Upper lobe of left lung (tissue), 6 donors: ENCODE measurements around the gene OXGR1. TPM values are rescaled to one million over a fixed set of nuclear protein-coding genes. Genes with fewer than 3 reads are reported as not detected.

ENCODE experiments used
- ATAC-seq, 2 donors: fragments of 200-7000 bp; cut with Tn5 transposase; one replicate each; pipeline ENCODE4 v1.9.1; 2022; ENCODE audit warnings: mild to moderate bottlenecking in 2 of 2, moderate library complexity in 2 of 2; ENCODE audit not compliant: low FRiP score in 2 of 2
- DNase-seq, 2 donors: peaks; one replicate each; pipeline ENCODE4 v3.0.0-alpha.2; 2019 to 2020
- H3K27ac ChIP-seq, 4 donors: fragments of 200-600 bp; sonication (generic); one replicate each; pipeline ENCODE4 v1.5.1; 2016 to 2019
- H3K27me3 ChIP-seq, 4 donors: fragments of 200-600 bp; sonication (generic); one replicate each; pipeline ENCODE4 v1.5.1; 2017 to 2019
- H3K36me3 ChIP-seq, 4 donors: fragments of 200-600 bp; sonication (generic); one replicate each; pipeline ENCODE4 v1.5.1; 2016 to 2019
- H3K4me1 ChIP-seq, 4 donors: fragments of 200-600 bp; sonication (generic); one replicate each; pipeline ENCODE4 v1.5.1; 2018 to 2019
- H3K4me3 ChIP-seq, 4 donors: fragments of 200-600 bp; sonication (generic); one replicate each; pipeline ENCODE4 v1.5.1; 2017 to 2019; ENCODE audit warnings: mild to moderate bottlenecking in 2 of 4, moderate library complexity in 1 of 4
- H3K9me3 ChIP-seq, 4 donors: fragments of 200-600 bp; sonication (generic); one replicate each; pipeline ENCODE4 v1.5.1; 2018 to 2019
- EP300 ChIP-seq, 4 donors: sonication (generic); formaldehyde crosslinking; IDR thresholded peaks; one replicate each; pipeline ENCODE4 v1.5.1; 2017; ENCODE audit warnings: antibody characterized with exemption in 4 of 4, control low read depth in 2 of 4
- POLR2A ChIP-seq, 4 donors: fragments of 450-650 bp; IDR thresholded peaks; one replicate each; pipeline ENCODE4 v1.5.1; 2016 to 2017; ENCODE audit warnings: antibody characterized with exemption in 4 of 4, mild to moderate bottlenecking in 2 of 4
- POLR2AphosphoS5 ChIP-seq, 2 donors: sonication (generic); formaldehyde crosslinking; IDR thresholded peaks; one replicate each; pipeline ENCODE4 v1.5.1; 2017; ENCODE audit warnings: antibody characterized with exemption in 2 of 2
- WGBS, 2 donors: methylation state at CpG; one replicate each; pipeline ENCODE4 v1.1.5; 2017 to 2018; 5-methylcytosine and 5-hydroxymethylcytosine counted together
- total RNA-seq, 6 donors: library from RNA; depleted of rRNA in 4 of 6; stranded (reverse); fragments of >200 nt in 4 of 6; gene quantifications; one replicate each; pipeline versions ENCODE4 v1.1.0 to v1.2.1, GENCODE V29; 2016 to 2021
- TF ChIP-seq, protein P1 (sequence below), 6 experiments: fragments of 450-650 bp in 4 of 6; fragments of 200-600 bp in 2 of 6; sonication (generic) in 2 of 6; IDR thresholded peaks; one replicate each; pipeline ENCODE4 v1.5.1; 2016 to 2019; ENCODE audit warnings: antibody characterized with exemption in 6 of 6
- donor health status: DM: no; HTN: no; CAD: no; lungs with moderate emphysema.
- donor health status: DM: no; HTN: yes; CAD: no; lungs with severe emphysema.

OXGR1 gene
- total RNA-seq, 6 donors from 2014 or later: 0.15 to 1.2 (median 0.54) TPM; not detected in 1

DNA sequence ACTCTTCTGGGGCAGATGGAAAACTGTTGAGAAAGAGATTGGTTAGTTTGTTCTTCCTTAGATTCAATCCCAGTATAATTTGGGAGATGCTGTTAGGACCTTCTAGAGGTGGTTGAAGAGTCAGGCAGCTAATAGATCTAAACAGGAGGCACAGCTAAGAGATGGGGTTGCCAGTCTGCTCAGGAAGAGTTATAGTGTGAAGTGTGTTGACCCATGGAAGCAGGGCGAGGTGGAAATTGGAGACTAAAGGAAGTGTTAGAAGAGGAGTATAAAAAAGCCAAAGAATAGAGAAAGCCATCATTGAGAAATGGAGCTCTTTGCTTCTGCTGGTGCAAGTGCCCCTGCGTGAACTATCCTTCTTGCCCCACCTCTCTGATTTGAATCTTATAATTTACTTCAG is 3.8 kb upstream of the OXGR1 start:
- Histone ChIP-seq H3K4me1 (peaks cover 4 to 15% (median 11%) of the 10 kb centered on the region in 4 donors), H3K27me3 (peaks cover 0 to 10% (median 5%) of the 10 kb centered on the region in 4 donors), H3K27ac (no peak overlapping the region), H3K36me3 (no peaks in the 10 kb centered on the region), H3K9me3 (no peaks in the 10 kb centered on the region), H3K4me3 (no peak overlapping the region)
- no peak for ATAC-seq
- WGBS, 2 donors: 82 to 83% methylated on average over 2 of the region's 2 CpGs
- no peak for TF ChIP-seq POLR2AphosphoS5 (IDR thresholded peaks at IDR 0.05)
- TF ChIP-seq, protein P1, sequence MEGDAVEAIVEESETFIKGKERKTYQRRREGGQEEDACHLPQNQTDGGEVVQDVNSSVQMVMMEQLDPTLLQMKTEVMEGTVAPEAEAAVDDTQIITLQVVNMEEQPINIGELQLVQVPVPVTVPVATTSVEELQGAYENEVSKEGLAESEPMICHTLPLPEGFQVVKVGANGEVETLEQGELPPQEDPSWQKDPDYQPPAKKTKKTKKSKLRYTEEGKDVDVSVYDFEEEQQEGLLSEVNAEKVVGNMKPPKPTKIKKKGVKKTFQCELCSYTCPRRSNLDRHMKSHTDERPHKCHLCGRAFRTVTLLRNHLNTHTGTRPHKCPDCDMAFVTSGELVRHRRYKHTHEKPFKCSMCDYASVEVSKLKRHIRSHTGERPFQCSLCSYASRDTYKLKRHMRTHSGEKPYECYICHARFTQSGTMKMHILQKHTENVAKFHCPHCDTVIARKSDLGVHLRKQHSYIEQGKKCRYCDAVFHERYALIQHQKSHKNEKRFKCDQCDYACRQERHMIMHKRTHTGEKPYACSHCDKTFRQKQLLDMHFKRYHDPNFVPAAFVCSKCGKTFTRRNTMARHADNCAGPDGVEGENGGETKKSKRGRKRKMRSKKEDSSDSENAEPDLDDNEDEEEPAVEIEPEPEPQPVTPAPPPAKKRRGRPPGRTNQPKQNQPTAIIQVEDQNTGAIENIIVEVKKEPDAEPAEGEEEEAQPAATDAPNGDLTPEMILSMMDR (IDR thresholded peaks at IDR 0.05): no peak
- TF ChIP-seq EP300 (IDR thresholded peaks at IDR 0.05): no peak
- no peak for TF ChIP-seq POLR2A (IDR thresholded peaks at IDR 0.05)
- no peak for DNase-seq

DNA sequence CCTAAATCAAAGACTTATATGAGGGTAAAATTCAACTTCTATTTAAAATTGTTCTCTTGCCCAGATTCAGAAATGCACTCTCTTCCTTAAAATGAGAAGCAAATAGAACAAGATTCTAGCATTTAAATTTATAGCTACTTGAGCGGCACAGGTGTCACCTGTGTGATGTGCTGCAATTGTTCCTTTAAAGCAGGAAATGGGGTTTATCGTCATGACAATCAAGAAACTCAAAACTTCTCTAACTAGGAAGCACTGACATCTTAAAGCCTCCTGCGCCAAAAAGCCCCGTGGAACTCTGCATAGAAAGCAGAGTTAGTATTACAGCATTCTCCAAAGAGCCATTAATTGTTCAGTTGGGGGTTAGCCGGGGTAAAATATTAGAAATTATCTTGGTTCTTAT is 2.6 kb upstream of the OXGR1 start:
- H3K36me3 ChIP-seq: no peaks in the 10 kb centered on the region
- no peaks in the 10 kb centered on the region for H3K9me3 ChIP-seq
- H3K4me3 ChIP-seq: no peak overlapping the region
- peaks cover 0 to 10% (median 5%) of the 10 kb centered on the region in 4 donors for H3K27me3 ChIP-seq
- DNase-seq (no peak), ATAC-seq (no peak)
- no peak overlapping the region for H3K27ac ChIP-seq
- TF ChIP-seq POLR2AphosphoS5 (IDR thresholded peaks at IDR 0.05): no peak
- no peak for TF ChIP-seq POLR2A (IDR thresholded peaks at IDR 0.05)
- no peak for TF ChIP-seq EP300 (IDR thresholded peaks at IDR 0.05)
- TF ChIP-seq, protein P1 (IDR thresholded peaks at IDR 0.05): no peak
- peaks cover 4 to 15% (median 11%) of the 10 kb centered on the region in 4 donors for H3K4me1 ChIP-seq
- 64 to 67% methylated on average over 5 of the region's 5 CpGs for WGBS, 2 donors

DNA sequence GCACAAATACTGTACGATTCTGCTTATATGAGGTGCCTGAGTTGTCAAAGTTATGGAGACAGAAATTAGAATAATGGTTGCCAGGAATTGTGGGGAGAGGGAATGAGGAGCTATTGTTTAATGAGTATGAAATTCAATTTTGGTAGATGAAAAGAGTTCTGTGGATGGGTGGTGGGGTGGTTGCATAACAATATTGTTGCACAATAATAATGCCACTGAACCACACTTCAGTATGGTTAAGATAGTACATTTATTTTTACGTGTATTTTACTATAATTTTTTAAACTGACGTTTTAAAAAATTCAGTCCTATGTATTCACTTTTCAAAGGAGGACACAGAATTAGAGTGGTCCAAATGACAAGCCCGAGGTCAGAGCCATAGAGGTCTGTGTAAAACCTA is 1.8 kb upstream of the OXGR1 start:
- ATAC-seq: no peak
- Histone ChIP-seq H3K36me3 (no peaks in the 10 kb centered on the region), H3K4me1 (peaks cover 4 to 15% (median 11%) of the 10 kb centered on the region in 4 donors), H3K4me3 (no peak overlapping the region), H3K9me3 (no peaks in the 10 kb centered on the region), H3K27me3 (peaks cover 0 to 10% (median 5%) of the 10 kb centered on the region in 4 donors), H3K27ac (no peak overlapping the region)
- WGBS, 2 donors: 69 to 72% methylated on average over 4 of the region's 4 CpGs
- no peak for DNase-seq
- TF ChIP-seq, protein P1 (IDR thresholded peaks at IDR 0.05): no peak
- no peak for TF ChIP-seq EP300 (IDR thresholded peaks at IDR 0.05)
- no peak for TF ChIP-seq POLR2AphosphoS5 (IDR thresholded peaks at IDR 0.05)
- TF ChIP-seq POLR2A (IDR thresholded peaks at IDR 0.05): no peak

DNA sequence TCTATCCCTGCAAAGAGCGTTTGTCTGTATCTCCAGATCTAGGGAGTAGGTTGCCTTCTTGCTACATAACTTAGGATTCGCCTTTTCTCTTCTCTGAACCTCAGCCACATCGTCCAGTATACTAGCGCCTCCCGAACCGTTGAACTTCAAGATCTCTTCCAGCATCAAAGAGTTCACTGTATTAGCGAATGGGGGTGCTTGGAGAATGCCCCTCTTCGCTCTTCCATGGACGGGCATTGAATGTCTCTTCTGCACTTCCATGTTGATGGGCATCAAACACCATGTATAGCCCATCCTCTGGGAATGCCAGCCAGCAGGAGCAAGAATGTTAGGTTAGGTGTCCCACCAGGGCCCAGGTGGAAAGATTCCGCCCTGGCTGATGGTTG is 575 bp upstream of the OXGR1 start:
- no peaks in the 10 kb centered on the region for H3K9me3 ChIP-seq
- H3K4me1 ChIP-seq: peaks cover 4 to 15% (median 11%) of the 10 kb centered on the region in 4 donors
- H3K27me3 ChIP-seq: peaks cover 0 to 10% (median 5%) of the 10 kb centered on the region in 4 donors
- no peak overlapping the region for H3K27ac ChIP-seq
- DNase-seq (no peak), ATAC-seq (no peak)
- peak overlapping the region in 1 of 4 donors; percentile 57 for H3K4me3 ChIP-seq
- 61 to 76% methylated on average over 10 of the region's 10 CpGs for WGBS, 2 donors
- no peaks in the 10 kb centered on the region for H3K36me3 ChIP-seq
- no peak for TF ChIP-seq POLR2AphosphoS5 (IDR thresholded peaks at IDR 0.05)
- TF ChIP-seq, protein P1 (IDR thresholded peaks at IDR 0.05): no peak
- no peak for TF ChIP-seq EP300 (IDR thresholded peaks at IDR 0.05)
- TF ChIP-seq POLR2A (IDR thresholded peaks at IDR 0.05): no peak

DNA sequence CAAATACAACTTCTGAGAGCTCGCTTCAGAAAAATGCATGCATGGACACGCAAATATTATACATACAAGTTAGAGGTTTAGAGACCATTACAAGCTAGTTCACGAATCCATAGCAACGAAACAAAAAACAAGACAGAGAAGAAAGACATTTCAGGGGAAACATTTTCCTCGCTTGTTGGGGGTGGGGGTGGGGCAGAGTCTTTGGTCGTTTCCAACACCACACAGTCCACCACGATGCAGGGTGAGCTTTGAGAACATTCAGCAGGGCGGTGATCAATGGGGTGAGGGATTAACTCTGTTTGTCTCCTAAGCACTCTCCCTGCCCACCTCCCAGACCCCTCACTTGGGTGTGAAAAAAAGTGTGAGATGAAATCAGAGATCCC is 651 bp downstream of the OXGR1 start:
- Histone ChIP-seq H3K27ac (no peak overlapping the region), H3K27me3 (peaks cover 0 to 10% (median 5%) of the 10 kb centered on the region in 4 donors), H3K4me1 (peaks cover 4 to 15% (median 11%) of the 10 kb centered on the region in 4 donors), H3K36me3 (no peaks in the 10 kb centered on the region), H3K4me3 (peak overlapping the region in 3 of 4 donors; percentile 33 to 57 (median 49)), H3K9me3 (no peaks in the 10 kb centered on the region)
- TF ChIP-seq POLR2AphosphoS5 (IDR thresholded peaks at IDR 0.05): no peak
- TF ChIP-seq, protein P1 (IDR thresholded peaks at IDR 0.05): no peak
- no peak for TF ChIP-seq POLR2A (IDR thresholded peaks at IDR 0.05)
- no peak for TF ChIP-seq EP300 (IDR thresholded peaks at IDR 0.05)
- ATAC-seq (peak in 1 of 2 donors; percentile 23), DNase-seq (no peak)
- 36 to 45% methylated on average over 8 of the region's 8 CpGs for WGBS, 2 donors
